NB4 (cell line): Measurements from ENCODE around the gene PRCP.

Source experiments
- CTCF ChIP-seq: IDR thresholded peaks from one replicate; pipeline ENCODE4 v1.5.1; 2012; ENCODE audit warnings: low read depth, low read length
- TF ChIP-seq, protein P1 (sequence below): IDR thresholded peaks from 2 replicates; pipeline ENCODE4 v1.6.1; 2011; ENCODE audit warnings: low read depth, low read length

- no peak for TF ChIP-seq CTCF
- TF ChIP-seq, protein P1, sequence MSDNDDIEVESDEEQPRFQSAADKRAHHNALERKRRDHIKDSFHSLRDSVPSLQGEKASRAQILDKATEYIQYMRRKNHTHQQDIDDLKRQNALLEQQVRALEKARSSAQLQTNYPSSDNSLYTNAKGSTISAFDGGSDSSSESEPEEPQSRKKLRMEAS = no peak
Measured at GRCh38 chr11:82787981-82788380, 112.2 kb downstream of the PRCP start.
